IMR-90 (cell line): ENCODE data around the gene TSPAN3. TPM values are rescaled to one million over a fixed set of nuclear protein-coding genes. Genes with fewer than 3 reads are reported as not detected.

ENCODE experiments used
- ATAC-seq: fragments of 200-7000 bp; cut with Tn5 transposase; 2 replicates; pipeline ENCODE4 v1.9.1; 2020; ENCODE audit warnings: low read depth, mild to moderate bottlenecking, moderate library complexity
- BruUV-seq: library from RNA; stranded (reverse); fragments of 400-500 nt; replicated peaks from 2 replicates; lab custom pipeline; 2021; lab: Mats Ljungman, UMichigan
- CTCF ChIA-PET: fragments of 300-600 bp; formaldehyde crosslinking; extraction: SDS; loops from one replicate; lab custom pipeline; 2021; ENCODE audit warnings: antibody characterized with exemption; lab: Yijun Ruan, JAX
- POLR2A ChIA-PET: fragments of 300-600 bp; sonication (Branson Sonifier 250); formaldehyde crosslinking; loops from one replicate; lab custom pipeline; 2022; ENCODE audit warnings: antibody characterized with exemption; ENCODE audit not compliant: unreplicated experiment; lab: Charles Lee
- DNase-seq: peaks from one replicate; pipeline ENCODE4 v3.0.0; 2013
- H2AFZ ChIP-seq: replicated peaks from 2 replicates; pipeline ENCODE3; 2013; ENCODE audit warnings: low read length, mild to moderate bottlenecking; ENCODE audit not compliant: poor library complexity
- H2AK5ac ChIP-seq: 2 replicates; pipeline ENCODE4 v1.6.1; 2013; ENCODE audit warnings: low read depth, low read length, inconsistent platforms
- H2AK9ac ChIP-seq: replicated peaks from 2 replicates; pipeline ENCODE3; 2013; ENCODE audit warnings: mild to moderate bottlenecking, low read depth, low read length, moderate library complexity; ENCODE audit not compliant: poor library complexity
- H2BK120ac ChIP-seq: 2 replicates; pipeline ENCODE4 v1.6.1; 2013; ENCODE audit warnings: low read depth, low read length, inconsistent platforms
- H2BK15ac ChIP-seq: 3 replicates; pipeline ENCODE4 v1.6.1; 2013; ENCODE audit warnings: low read depth, low read length, inconsistent platforms
- H2BK20ac ChIP-seq: 2 replicates; pipeline ENCODE4 v1.6.1; 2013; ENCODE audit warnings: low read depth, mild to moderate bottlenecking, inconsistent platforms, low read length, moderate library complexity
- H2BK5ac ChIP-seq: 2 replicates; pipeline ENCODE4 v1.6.1; 2013; ENCODE audit warnings: mild to moderate bottlenecking, low read depth, low read length, inconsistent platforms; ENCODE audit not compliant: poor library complexity, severe bottlenecking
- H3K14ac ChIP-seq: replicated peaks from 2 replicates; pipeline ENCODE4 v1.6.1; 2013; ENCODE audit warnings: low read depth, low read length, inconsistent platforms
- H3K18ac ChIP-seq: 2 replicates; pipeline ENCODE4 v1.6.1; 2013; ENCODE audit warnings: low read depth, low read length, control low read depth
- H3K23ac ChIP-seq: 2 replicates; pipeline ENCODE4 v1.6.1; 2013; ENCODE audit warnings: low read depth, low read length, inconsistent platforms
- H3K27ac ChIP-seq: 2 replicates; pipeline ENCODE4 v1.5.1; 2013; ENCODE audit warnings: mild to moderate bottlenecking, control low read depth, low read length; ENCODE audit not compliant: insufficient read depth
- H3K27me3 ChIP-seq: 2 replicates; pipeline ENCODE4 v1.6.1; 2013; ENCODE audit warnings: low read length; ENCODE audit not compliant: control insufficient read depth, insufficient read depth
- H3K36me3 ChIP-seq: 2 replicates; pipeline ENCODE4 v1.6.1; 2013; ENCODE audit warnings: low read length, mixed read lengths; ENCODE audit not compliant: control insufficient read depth, insufficient read depth
- H3K4ac ChIP-seq: 2 replicates; pipeline ENCODE4 v1.6.1; 2013; ENCODE audit warnings: low read depth, low read length, inconsistent platforms
- H3K4me1 ChIP-seq: 2 replicates; pipeline ENCODE4 v1.6.1; 2013; ENCODE audit warnings: low read length, mixed read lengths; ENCODE audit not compliant: control insufficient read depth, insufficient read depth
- H3K4me2 ChIP-seq: 2 replicates; pipeline ENCODE4 v1.6.1; 2013; ENCODE audit warnings: low read depth, mild to moderate bottlenecking, control low read depth, low read length, moderate library complexity
- H3K4me3 ChIP-seq: 2 replicates; pipeline ENCODE4 v1.5.1; 2013; ENCODE audit warnings: low read depth, mild to moderate bottlenecking, control low read depth, low read length, moderate library complexity; ENCODE audit not compliant: insufficient read depth
- H3K56ac ChIP-seq: 2 replicates; pipeline ENCODE4 v1.6.1; 2013; ENCODE audit warnings: low read length, inconsistent platforms; ENCODE audit not compliant: insufficient read depth; ENCODE audit errors: extremely low read depth
- H3K79me1 ChIP-seq, 2 experiments: 2 replicates each; pipeline ENCODE4 v1.6.1; 2013; ENCODE audit warnings: low read length in 2 of 2, inconsistent platforms in 1 of 2, low read depth in 1 of 2
- H3K9ac ChIP-seq: 2 replicates; pipeline ENCODE4 v1.6.1; 2013; ENCODE audit warnings: low read depth, low read length, control low read depth
- H3K9me1 ChIP-seq: 2 replicates; pipeline ENCODE4 v1.6.1; 2013; ENCODE audit warnings: low read length, inconsistent platforms; ENCODE audit not compliant: insufficient read depth
- H3K9me3 ChIP-seq: 2 replicates; pipeline ENCODE4 v1.6.1; 2013; ENCODE audit warnings: low read length; ENCODE audit not compliant: control insufficient read depth, insufficient read depth
- H4K20me1 ChIP-seq: 2 replicates; pipeline ENCODE4 v1.6.1; 2013; ENCODE audit warnings: low read length, inconsistent platforms; ENCODE audit not compliant: insufficient read depth
- H4K5ac ChIP-seq: 2 replicates; pipeline ENCODE4 v1.6.1; 2013; ENCODE audit warnings: mild to moderate bottlenecking, low read depth, low read length, control low read depth
- H4K8ac ChIP-seq, 2 experiments: 2 replicates each; pipeline ENCODE4 v1.6.1; 2013; ENCODE audit warnings: low read depth in 2 of 2, low read length in 2 of 2, control low read depth in 1 of 2, inconsistent platforms in 1 of 2
- H4K91ac ChIP-seq: 2 replicates; pipeline ENCODE4 v1.6.1; 2013; ENCODE audit warnings: low read depth, low read length, inconsistent platforms; ENCODE audit not compliant: insufficient read depth
- MAFK ChIP-seq: IDR thresholded peaks from 2 replicates; pipeline ENCODE4 v1.6.1; 2012; ENCODE audit warnings: low read depth, low read length, improper control_type of control experiment
- RAD21 ChIP-seq: IDR thresholded peaks from 2 replicates; pipeline ENCODE4 v1.6.1; 2012; ENCODE audit warnings: low read length, improper control_type of control experiment
- SMC3 ChIP-seq: fragments of 150-350 bp; IDR thresholded peaks from 2 replicates; pipeline ENCODE4 v1.6.1; 2016; ENCODE audit warnings: low read depth, mild to moderate bottlenecking, antibody characterized with exemption, low read length, moderate library complexity
- WGBS, 2 experiments: methylation state at CpG; one replicate each; pipeline versions ENCODE4 v1.1.5 to v1.1.7; 2013; ENCODE audit warnings: missing lambda C conversion rate in 2 of 2; ENCODE audit not compliant: insufficient read length in 1 of 2; ENCODE audit errors: extremely low coverage in 2 of 2; 5-methylcytosine and 5-hydroxymethylcytosine counted together
- dilution Hi-C: fragments of 300-500 bp; cut with HindIII; formaldehyde crosslinking; loops from one replicate; pipeline ENCODE4 v1.14.3; 2018; ENCODE audit warnings: low sequenced_read_pairs; ENCODE audit not compliant: unreplicated experiment
- in situ Hi-C: fragments of 300-500 bp; cut with MboI; formaldehyde crosslinking; loops from 3 replicates; pipeline ENCODE4 v1.14.3; 2019; ENCODE audit warnings: low sequenced_read_pairs, inconsistent platforms, mixed read lengths
- intact Hi-C: fragments of 100-400 bp; cut with micrococcal nuclease; formaldehyde crosslinking; loops from 2 replicates; pipeline ENCODE4 v1.10.0; 2022
- polyA plus RNA-seq, 3 experiments: library from polyadenylated mRNA; depleted of rRNA; stranded (reverse); fragments of >200 nt; gene quantifications; 2 replicates each; pipeline ENCODE4 v1.2.3, GENCODE V29; 2012; ENCODE audit warnings: low replicate concordance in 1 of 3
- total RNA-seq: library from RNA; depleted of rRNA; stranded (reverse); fragments of >200 nt; gene quantifications from 2 replicates; pipeline ENCODE4 v1.2.3, GENCODE V29; 2012
- TF ChIP-seq, protein P1 (sequence below): conservative IDR thresholded peaks from 2 replicates; pipeline ENCODE4 v1.5.1; 2012; ENCODE audit warnings: mild to moderate bottlenecking, low read depth, low read length, improper control_type of control experiment

The TSPAN3 gene
- total and polyA plus RNA-seq, 2 of the 4 experiments (the other 2 are of a cell fraction), result 270 to 295 TPM

DNA sequence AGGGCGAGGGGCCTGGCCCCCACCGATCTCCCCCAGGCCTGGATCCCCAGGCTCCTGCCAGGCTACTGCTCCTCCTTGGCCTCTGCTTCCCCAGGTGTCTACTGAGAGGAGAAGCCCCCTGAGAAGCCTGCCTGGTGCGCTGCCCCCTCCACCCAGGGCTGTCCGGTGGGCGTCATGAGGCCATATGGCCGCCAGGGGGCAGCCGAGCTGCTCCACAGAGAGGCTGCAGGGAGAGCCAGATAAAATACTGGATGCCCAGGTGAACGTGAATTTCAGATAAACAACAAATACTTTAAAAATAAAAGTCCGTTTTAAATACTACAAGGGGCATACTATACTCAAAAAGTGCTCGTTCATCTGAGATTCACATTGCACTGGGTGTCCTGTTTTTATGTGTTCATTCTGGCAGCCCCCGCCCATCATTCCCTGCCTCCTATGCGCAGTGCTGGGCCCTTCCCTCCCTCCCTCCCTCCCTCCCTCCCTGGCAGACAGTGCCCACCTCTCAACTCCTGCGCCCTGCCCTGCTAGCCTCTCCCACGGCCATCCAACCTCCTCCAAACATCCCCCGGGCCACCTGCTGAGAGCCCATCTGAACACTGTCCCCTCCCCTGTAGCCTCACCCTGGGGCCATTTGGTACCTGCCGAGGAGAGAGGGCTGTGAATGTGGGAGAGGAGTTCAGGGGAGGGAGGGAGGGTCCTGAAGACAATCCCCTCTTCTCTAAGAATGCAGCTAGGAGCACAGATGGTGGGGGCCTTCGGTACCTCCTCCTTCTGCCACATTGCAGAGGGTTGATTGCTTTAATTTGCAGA, 46.4 kb downstream of the TSPAN3 start:
- Histone ChIP-seq H3K4ac (peak overlapping the region; percentile 64; the same call in 1 of the 2 replicates), H3K14ac (no peak overlapping the region), H3K36me3 (no peaks in the 10 kb centered on the region), H2BK120ac (peak overlapping the region; percentile 84), H2BK15ac (peak overlapping the region; percentile 89; the same call in 1 of the 3 replicates), H3K9me1 (peaks cover 14% of the 10 kb centered on the region), H3K27ac (no peak overlapping the region), H2BK5ac (no peak overlapping the region), H3K27me3 (no peaks in the 10 kb centered on the region; the same call in 1 of the 2 replicates), H4K91ac (no peak overlapping the region), H3K23ac (no peak overlapping the region), H2AFZ (peak overlapping the region; percentile 64), H3K9me3 (no peaks in the 10 kb centered on the region), H3K4me2 (no peak overlapping the region), H4K5ac (no peak overlapping the region), H3K79me1 (no peaks in the 10 kb centered on the region), H3K18ac (no peak overlapping the region), H3K56ac (no peak overlapping the region), H3K4me1 (peaks cover 12% of the 10 kb centered on the region), H4K8ac (no peak overlapping the region), H3K9ac (no peak overlapping the region), H2AK9ac (peak overlapping the region; percentile 38), H2AK5ac (no peak overlapping the region), H4K20me1 (no peaks in the 10 kb centered on the region), H2BK20ac (peak overlapping the region; percentile 68; the same call in 1 of the 2 replicates), H3K4me3 (no peak overlapping the region)
- ChIA-PET CTCF (interaction anchor here (1.0 kb wide), 2 partner anchors 61 to 518 kb away, joined by 3 read pairs; no protein-coding TSS in a partner anchor), POLR2A (no interaction called here)
- peak; percentile 27 for DNase-seq
- BruUV-seq, result no TSS peak
- in situ Hi-C loops (loop anchor here (10.0 kb wide), 1 partner anchor 520 kb away; no protein-coding TSS in a partner anchor), intact Hi-C loops (loop anchor here (1.0 to 2.0 kb wide), 2 partner anchors 82 to 519 kb away; no protein-coding TSS in a partner anchor), dilution Hi-C loops (no loop called here)
- TF ChIP-seq, protein P1, sequence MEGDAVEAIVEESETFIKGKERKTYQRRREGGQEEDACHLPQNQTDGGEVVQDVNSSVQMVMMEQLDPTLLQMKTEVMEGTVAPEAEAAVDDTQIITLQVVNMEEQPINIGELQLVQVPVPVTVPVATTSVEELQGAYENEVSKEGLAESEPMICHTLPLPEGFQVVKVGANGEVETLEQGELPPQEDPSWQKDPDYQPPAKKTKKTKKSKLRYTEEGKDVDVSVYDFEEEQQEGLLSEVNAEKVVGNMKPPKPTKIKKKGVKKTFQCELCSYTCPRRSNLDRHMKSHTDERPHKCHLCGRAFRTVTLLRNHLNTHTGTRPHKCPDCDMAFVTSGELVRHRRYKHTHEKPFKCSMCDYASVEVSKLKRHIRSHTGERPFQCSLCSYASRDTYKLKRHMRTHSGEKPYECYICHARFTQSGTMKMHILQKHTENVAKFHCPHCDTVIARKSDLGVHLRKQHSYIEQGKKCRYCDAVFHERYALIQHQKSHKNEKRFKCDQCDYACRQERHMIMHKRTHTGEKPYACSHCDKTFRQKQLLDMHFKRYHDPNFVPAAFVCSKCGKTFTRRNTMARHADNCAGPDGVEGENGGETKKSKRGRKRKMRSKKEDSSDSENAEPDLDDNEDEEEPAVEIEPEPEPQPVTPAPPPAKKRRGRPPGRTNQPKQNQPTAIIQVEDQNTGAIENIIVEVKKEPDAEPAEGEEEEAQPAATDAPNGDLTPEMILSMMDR, result peak; percentile 87
- TF ChIP-seq MAFK, result no peak
- peak; percentile 81 for TF ChIP-seq RAD21
- peak; percentile 77 for TF ChIP-seq SMC3
- WGBS, 2 experiments, result 8% methylated on average over 6 of the region's 17 CpGs; no CpG with 5 or more reads in 1 of the 2 experiments
- peak; percentile 74 for ATAC-seq
